HG03378 (cell line): ENCODE results near the gene SAP30L.

ENCODE experiments used
- ATAC-seq: cut with Tn5 transposase; IDR thresholded peaks from one replicate; pipeline ENCODE4 v1.9.1; 2021; ENCODE audit warnings: mild to moderate bottlenecking, moderate library complexity; ENCODE audit not compliant: unreplicated experiment

SAP30L gene

GRCh38 chr5:154418344-154418820 lies 27.4 kb upstream of the SAP30L start:
- ATAC-seq = no peak

GRCh38 chr5:154419236-154419635 lies 26.6 kb upstream of the SAP30L start:
- no peak for ATAC-seq

- no peak for ATAC-seq
These were observed 23.9 kb upstream of the SAP30L start for GRCh38 chr5:154421868-154422267.

GRCh38 chr5:154422298-154422697 lies 23.5 kb upstream of the SAP30L start:
- ATAC-seq = no peak

GRCh38 chr5:154428208-154428607 lies 17.6 kb upstream of the SAP30L start:
- no peak for ATAC-seq

GRCh38 chr5:154429341-154429740 lies 16.5 kb upstream of the SAP30L start:
- no peak for ATAC-seq

GRCh38 chr5:154430466-154430865 lies 15.3 kb upstream of the SAP30L start:
- no peak for ATAC-seq

GRCh38 chr5:154430961-154431630 lies 14.7 kb upstream of the SAP30L start:
- ATAC-seq = no peak

GRCh38 chr5:154435226-154435625 lies 10.6 kb upstream of the SAP30L start:
- no peak for ATAC-seq

GRCh38 chr5:154437281-154437965 lies 8.4 kb upstream of the SAP30L start:
- ATAC-seq = no peak

GRCh38 chr5:154440540-154440939 lies 5.3 kb upstream of the SAP30L start:
- ATAC-seq = no peak

- ATAC-seq = no peak
These were observed 3.0 kb upstream of the SAP30L start for GRCh38 chr5:154442801-154443200.

GRCh38 chr5:154444556-154445421 lies 1.0 kb upstream of the SAP30L start:
- ATAC-seq = no peak

GRCh38 chr5:154446195-154447088 lies 645 bp downstream of the SAP30L start:
- ATAC-seq = peak; percentile 12

- no peak for ATAC-seq
These were observed 1.4 kb downstream of the SAP30L start for GRCh38 chr5:154447089-154447725.

- no peak for ATAC-seq
These were observed 4.0 kb downstream of the SAP30L start for GRCh38 chr5:154449786-154450185.

GRCh38 chr5:154451957-154452356 lies 6.2 kb downstream of the SAP30L start:
- ATAC-seq = no peak

GRCh38 chr5:154455585-154455984 lies 9.8 kb downstream of the SAP30L start:
- ATAC-seq = no peak

GRCh38 chr5:154456540-154456939 lies 10.7 kb downstream of the SAP30L start:
- ATAC-seq = no peak

GRCh38 chr5:154459015-154459414 lies 13.2 kb downstream of the SAP30L start:
- ATAC-seq = no peak
